HCT116 (cell line): Measurements from ENCODE around the gene RAB41.

ENCODE experiments used
- CTCF ChIP-seq, 3 experiments: fragments of 200-600 bp in 1 of 3; sonication (generic) in 1 of 3; IDR thresholded peaks in 2 of 3; conservative IDR thresholded peaks in 1 of 3; 2 replicates each; pipeline ENCODE4 v1.5.1; 2012 to 2017; ENCODE audit warnings: low read depth in 2 of 3, low read length in 2 of 3, antibody characterized with exemption in 1 of 3, borderline replicate concordance in 1 of 3, control low read depth in 1 of 3, mild to moderate bottlenecking in 1 of 3, mixed read lengths in 1 of 3, mixed run types in 1 of 3, moderate library complexity in 1 of 3; ENCODE audit not compliant: insufficient read depth in 1 of 3
- RAD21 ChIP-seq: IDR thresholded peaks from 2 replicates; pipeline ENCODE4 v1.6.1; 2012; ENCODE audit warnings: low read depth, mild to moderate bottlenecking
- TCF7L2 ChIP-seq: IDR thresholded peaks from 2 replicates; pipeline ENCODE4 v1.7.0; 2011; ENCODE audit warnings: borderline replicate concordance, inconsistent platforms; ENCODE audit not compliant: insufficient read depth, insufficient read length; ENCODE audit errors: extremely low read depth

- TF ChIP-seq CTCF (IDR thresholded peaks at IDR 0.05 in 2 of 3, conservative IDR thresholded peaks at IDR 0.05 in 1 of 3; ENCODE audit: borderline replicate concordance in 1 of 3, insufficient read depth in 1 of 3, low read depth in 2 of 3, low read length in 2 of 3) = no peak
- no peak for TF ChIP-seq TCF7L2
- TF ChIP-seq RAD21 = no peak
Measured at GRCh38 chrX:70240751-70241150, 41.2 kb upstream of the RAB41 start.
